A549 (cell line): ENCODE data around the gene HEPHL1. TPM values are rescaled to one million over a fixed set of nuclear protein-coding genes. Genes with fewer than 3 reads are reported as not detected.

Experiments used
- ATAC-seq, 2 experiments: fragments of 200-7000 bp in 1 of 2; fragments of >200 bp in 1 of 2; cut with Nextera tagmentation in 1 of 2; cut with Tn5 transposase in 1 of 2; 3 replicates each; pipeline versions ENCODE4 v1.8.0 to v1.9.1; 2018 to 2020; ENCODE audit warnings: mild to moderate bottlenecking in 1 of 2, moderate library complexity in 1 of 2
- CTCF ChIA-PET: fragments of 300-600 bp; sonication (Branson Sonifier 250); formaldehyde crosslinking; extraction: SDS; loops from one replicate; lab custom pipeline; 2021; ENCODE audit warnings: antibody characterized with exemption, inconsistent platforms; lab: Yijun Ruan, JAX
- POLR2A ChIA-PET: fragments of 350-600 bp; formaldehyde crosslinking; extraction: SDS; loops from one replicate; lab custom pipeline; 2021; ENCODE audit warnings: antibody characterized with exemption, inconsistent platforms; lab: Yijun Ruan, JAX
- DNase-seq, 2 experiments: peaks; one replicate each; pipeline versions ENCODE4 v3.0.0 to v3.0.0-alpha.2; 2011 to 2016; ENCODE audit warnings: low read depth in 1 of 2, low spot score in 1 of 2
- FAIRE-seq: peaks from 2 replicates; lab custom pipeline; 2011; peaks lifted over from hg19 to GRCh38; lab: Jason Lieb, UNC
- H3K27ac ChIP-seq, 2 experiments: fragments of >200 bp; sonication (Bioruptor Twin); formaldehyde crosslinking; 3 replicates each; pipeline ENCODE4 v1.5.1; 2016 to 2017
- H3K4me1 ChIP-seq: fragments of >200 bp; sonication (Bioruptor Twin); formaldehyde crosslinking; 3 replicates; pipeline ENCODE4 v1.6.1; 2016
- H3K4me2 ChIP-seq: fragments of >200 bp; sonication (Bioruptor Twin); formaldehyde crosslinking; 3 replicates; pipeline ENCODE4 v1.6.1; 2016
- H3K4me3 ChIP-seq: fragments of >200 bp; sonication (Bioruptor Twin); formaldehyde crosslinking; 3 replicates; pipeline ENCODE4 v1.5.1; 2016
- H3K9me3 ChIP-seq: fragments of >200 bp; sonication (Bioruptor Twin); formaldehyde crosslinking; 3 replicates; pipeline ENCODE4 v1.6.1; 2016
- ATOH8 ChIP-seq: fragments of 250-450 bp; sonication (Bioruptor Pico); IDR thresholded peaks from 2 replicates; pipeline ENCODE4 v1.5.0; 2020; ENCODE audit warnings: low read depth, mild to moderate bottlenecking, moderate library complexity
- BCL3 ChIP-seq: fragments of >200 bp; sonication (Bioruptor Twin); formaldehyde crosslinking; IDR thresholded peaks from 3 replicates; pipeline ENCODE4 v1.6.1; 2016
- BHLHE40 ChIP-seq: IDR thresholded peaks from 2 replicates; pipeline ENCODE4 v1.6.1; 2012; ENCODE audit warnings: low read depth, low read length, inconsistent platforms
- E2F6 ChIP-seq: IDR thresholded peaks from 2 replicates; pipeline ENCODE4 v1.6.1; 2012; ENCODE audit warnings: low read depth, borderline replicate concordance
- EHF ChIP-seq: fragments of 250-450 bp; sonication (Bioruptor Pico); IDR thresholded peaks from 2 replicates; pipeline ENCODE4 v1.5.0; 2020; ENCODE audit warnings: mild to moderate bottlenecking
- EHMT2 ChIP-seq: fragments of 200-600 bp; sonication (generic); IDR thresholded peaks from 2 replicates; pipeline ENCODE4 v1.6.1; 2016; ENCODE audit warnings: antibody characterized with exemption, low read depth, mild to moderate bottlenecking, moderate library complexity
- EP300 ChIP-seq, 2 experiments: fragments of >200 bp; sonication (Bioruptor Twin); formaldehyde crosslinking; IDR thresholded peaks; 2 replicates in 1 of 2; 3 replicates in 1 of 2; pipeline ENCODE4 v1.6.1; 2016 to 2017
- FOSB ChIP-seq: fragments of 250-450 bp; sonication (Bioruptor Pico); IDR thresholded peaks from 2 replicates; pipeline ENCODE4 v1.5.0; 2020; ENCODE audit warnings: mild to moderate bottlenecking, moderate library complexity
- FOSL2 ChIP-seq, 2 experiments: fragments of 450-650 bp in 1 of 2; fragments of >200 bp in 1 of 2; sonication (Bioruptor Twin) in 1 of 2; formaldehyde crosslinking; IDR thresholded peaks; 2 replicates each; pipeline versions ENCODE4 v1.5.0 to v1.6.1; 2016 to 2020; ENCODE audit warnings: mild to moderate bottlenecking in 1 of 2, moderate library complexity in 1 of 2
- GATA3 ChIP-seq: IDR thresholded peaks from 2 replicates; pipeline ENCODE4 v1.6.1; 2012; ENCODE audit warnings: borderline replicate concordance
- HES2 ChIP-seq: fragments of >200 bp; sonication (Bioruptor Twin); formaldehyde crosslinking; IDR thresholded peaks from 2 replicates; pipeline ENCODE4 v1.6.1; 2016
- HEYL ChIP-seq: fragments of 250-450 bp; sonication (Bioruptor Pico); IDR thresholded peaks from 2 replicates; pipeline ENCODE4 v1.8.0; 2021; ENCODE audit warnings: mild to moderate bottlenecking, moderate library complexity
- HOXA7 ChIP-seq: fragments of 250-450 bp; sonication (Bioruptor Pico); IDR thresholded peaks from 2 replicates; pipeline ENCODE4 v1.5.0; 2020; ENCODE audit warnings: mild to moderate bottlenecking, moderate library complexity
- HOXB13 ChIP-seq: fragments of 250-450 bp; sonication (Bioruptor Pico); IDR thresholded peaks from 2 replicates; pipeline ENCODE4 v1.5.0; 2020; ENCODE audit warnings: low read depth, mild to moderate bottlenecking, moderate library complexity
- MAX ChIP-seq: IDR thresholded peaks from 2 replicates; pipeline ENCODE4 v1.6.1; 2012
- MAZ ChIP-seq: fragments of 150-350 bp; IDR thresholded peaks from 2 replicates; pipeline ENCODE4 v1.6.1; 2014; ENCODE audit warnings: antibody characterized with exemption, low read depth, low read length, borderline replicate concordance
- MYC ChIP-seq: IDR thresholded peaks from 2 replicates; pipeline ENCODE4 v1.6.1; 2012; ENCODE audit warnings: mild to moderate bottlenecking, inconsistent platforms, low read length, improper control_type of control experiment, borderline replicate concordance
- NFE2L2 ChIP-seq: fragments of 150-350 bp; conservative IDR thresholded peaks from 2 replicates; pipeline ENCODE4 v1.6.1; 2014; ENCODE audit warnings: low read length
- NPAS2 ChIP-seq: fragments of 250-450 bp; sonication (Bioruptor Pico); IDR thresholded peaks from 2 replicates; pipeline ENCODE4 v1.8.0; 2022; ENCODE audit warnings: mild to moderate bottlenecking, moderate library complexity, borderline replicate concordance
- PHF8 ChIP-seq: fragments of 200-600 bp; sonication (generic); IDR thresholded peaks from 2 replicates; pipeline ENCODE4 v1.6.1; 2016; ENCODE audit warnings: low read depth, mild to moderate bottlenecking, antibody characterized with exemption, moderate library complexity, borderline replicate concordance
- POLR2AphosphoS2 ChIP-seq: conservative IDR thresholded peaks from 2 replicates; pipeline ENCODE4 v1.6.1; 2012; ENCODE audit warnings: low read length, improper control_type of control experiment, inconsistent platforms
- RAD21 ChIP-seq, 2 experiments: fragments of >200 bp in 1 of 2; sonication (Bioruptor Twin) in 1 of 2; formaldehyde crosslinking in 1 of 2; IDR thresholded peaks in 1 of 2; conservative IDR thresholded peaks in 1 of 2; 2 replicates in 1 of 2; 3 replicates in 1 of 2; pipeline ENCODE4 v1.6.1; 2012 to 2018; ENCODE audit warnings: inconsistent platforms in 1 of 2
- RARB ChIP-seq: fragments of 250-450 bp; sonication (Bioruptor Pico); IDR thresholded peaks from 2 replicates; pipeline ENCODE4 v1.8.0; 2021; ENCODE audit warnings: mild to moderate bottlenecking, moderate library complexity
- RFX5 ChIP-seq: fragments of 450-650 bp; IDR thresholded peaks from 2 replicates; pipeline ENCODE4 v1.7.1; 2014; ENCODE audit warnings: antibody characterized with exemption, mild to moderate bottlenecking, moderate library complexity
- RNF2 ChIP-seq: fragments of 200-600 bp; sonication (generic); IDR thresholded peaks from 2 replicates; pipeline ENCODE4 v1.6.1; 2016; ENCODE audit warnings: low read depth, mild to moderate bottlenecking, antibody characterized with exemption, moderate library complexity, borderline replicate concordance
- SMC3 ChIP-seq: fragments of >200 bp; sonication (Bioruptor Twin); formaldehyde crosslinking; IDR thresholded peaks from 3 replicates; pipeline ENCODE4 v1.6.1; 2018; ENCODE audit warnings: inconsistent platforms
- TFCP2L1 ChIP-seq: fragments of 250-450 bp; sonication (Bioruptor Pico); IDR thresholded peaks from 2 replicates; pipeline ENCODE4 v1.5.0; 2021; ENCODE audit warnings: mild to moderate bottlenecking
- TP53 ChIP-seq: fragments of 250-450 bp; sonication (Bioruptor Pico); IDR thresholded peaks from 2 replicates; pipeline ENCODE4 v1.5.0; 2021; ENCODE audit warnings: mild to moderate bottlenecking, moderate library complexity
- ZC3H11A ChIP-seq: fragments of 450-650 bp; IDR thresholded peaks from 2 replicates; pipeline ENCODE4 v1.6.1; 2014; ENCODE audit warnings: antibody characterized with exemption, mild to moderate bottlenecking
- WGBS: methylation state at CpG from one replicate; pipeline ENCODE4 v1.1.6; 2017; ENCODE audit errors: missing lambda C conversion rate; 5-methylcytosine and 5-hydroxymethylcytosine counted together
- polyA plus RNA-seq, 4 experiments: library from polyadenylated mRNA; depleted of rRNA in 3 of 4; stranded (reverse); fragments of >200 nt; fragmentation: RNase III in 1 of 4; extraction: RNeasy Plus Mini Kit Qiagen cat#74134 plus additional on column Dnase treatment in 1 of 4; gene quantifications; 2 replicates in 3 of 4; 3 replicates in 1 of 4; pipeline ENCODE4 v1.2.3, GENCODE V29; 2011 to 2017

The HEPHL1 gene
- polyA plus RNA-seq, 2 of the 4 experiments (the other 2 are of a cell fraction), result not detected

- no peak for ATAC-seq
- POLR2A ChIA-PET, result no interaction called here
- FAIRE-seq, result no peak
Measured at GRCh38 chr11:94048032-94048709, 27.0 kb downstream of the HEPHL1 start.

GRCh38 chr11:94049351-94049750, 28.2 kb downstream of the HEPHL1 start:
- ChIA-PET POLR2A (no interaction called here), CTCF (no interaction called here)
- Histone ChIP-seq H3K9me3 (no peaks in the 10 kb centered on the region), H3K4me2 (no peak overlapping the region), H3K4me1 (no peaks in the 10 kb centered on the region), H3K27ac (no peak overlapping the region), H3K4me3 (no peak overlapping the region)
- TF ChIP-seq MAZ (no peak), TP53 (no peak), HOXA7 (CRISPR knock-in tag) (no peak), FOSB (no peak), HEYL (CRISPR knock-in tag) (no peak), SMC3 (no peak), FOSL2 (IDR thresholded peaks at IDR 0.05) (no peak), FOSL2 (CRISPR knock-in tag; IDR thresholded peaks at IDR 0.05) (no peak)
- no peak for FAIRE-seq
- no peak for DNase-seq
- ATAC-seq, result no peak
- 0% methylated on average over 1 of the region's 1 CpG for WGBS

More at GRCh38 chr11:94048032-94048709, 27.0 kb downstream of the HEPHL1 start:
- no peak for TF ChIP-seq MYC
- no peak for TF ChIP-seq RFX5
- TF ChIP-seq MAX, result no peak
- TF ChIP-seq, all 56 proteins: peak for 0
- Histone ChIP-seq H3K4me1 (no peaks in the 10 kb centered on the region), H3K4me2 (no peak overlapping the region), H3K9me3 (no peaks in the 10 kb centered on the region), H3K27ac (no peak overlapping the region), H3K4me3 (no peak overlapping the region)
- CTCF ChIA-PET, result no interaction called here
- DNase-seq, result no peak
- WGBS, result 16% methylated on average over 2 of the region's 2 CpGs

- H3K27ac ChIP-seq, result no peak overlapping the region
- DNase-seq (no peak), FAIRE-seq (no peak), ATAC-seq (no peak)
- H3K4me3 ChIP-seq, result no peak overlapping the region
- CTCF ChIA-PET, result no interaction called here
- TF ChIP-seq RARB, result no peak
- TF ChIP-seq HOXA7 (CRISPR knock-in tag), result no peak
- TF ChIP-seq TFCP2L1, result no peak
- no peak for TF ChIP-seq PHF8
- POLR2A ChIA-PET, result no interaction called here
- 10% methylated on average over 1 of the region's 1 CpG for WGBS
- H3K4me2 ChIP-seq, result no peak overlapping the region
- no peaks in the 10 kb centered on the region for H3K9me3 ChIP-seq
- H3K4me1 ChIP-seq, result no peaks in the 10 kb centered on the region
Measured at GRCh38 chr11:94058630-94059029, 37.5 kb downstream of the HEPHL1 start.

- TF ChIP-seq BCL3 (no peak), EHMT2 (no peak), HOXB13 (CRISPR knock-in tag) (no peak), EHF (no peak), NPAS2 (CRISPR knock-in tag) (no peak), E2F6 (no peak), BHLHE40 (no peak), ZC3H11A (no peak), ATOH8 (CRISPR knock-in tag) (no peak), NFE2L2 (no peak), EP300 (IDR thresholded peaks at IDR 0.05) (no peak), GATA3 (no peak), RNF2 (no peak), HEYL (CRISPR knock-in tag) (no peak), HES2 (no peak), RFX5 (no peak), POLR2AphosphoS2 (no peak), RAD21 (conservative IDR thresholded peaks at IDR 0.05 in 1 of 2, IDR thresholded peaks at IDR 0.05 in 1 of 2) (no peak)
- TF ChIP-seq, all 56 proteins: peak for 0
- Histone ChIP-seq H3K9me3 (no peaks in the 10 kb centered on the region), H3K4me1 (no peaks in the 10 kb centered on the region), H3K27ac (no peak overlapping the region), H3K4me2 (no peak overlapping the region), H3K4me3 (no peak overlapping the region)
- POLR2A ChIA-PET, result no interaction called here
- no peak for ATAC-seq
- no peak for DNase-seq
- CTCF ChIA-PET, result no interaction called here
- no peak for FAIRE-seq
Measured at GRCh38 chr11:94059065-94059464, 37.9 kb downstream of the HEPHL1 start.
